NT2/D1 (cell line): ENCODE results near the gene GNRH2.

ENCODE experiments used
- DNase-seq: peaks from one replicate; pipeline ENCODE4 v3.0.0-alpha.2; 2011; ENCODE audit warnings: low read depth, low spot score
- H3K27me3 ChIP-seq: 2 replicates; pipeline ENCODE4 v1.6.0; 2011; ENCODE audit warnings: mild to moderate bottlenecking; ENCODE audit not compliant: insufficient read length, insufficient read depth
- H3K36me3 ChIP-seq: 2 replicates; pipeline ENCODE4 v1.6.1; 2011; ENCODE audit warnings: mild to moderate bottlenecking, low read length, mixed read lengths; ENCODE audit not compliant: insufficient read depth, insufficient read length
- H3K4me1 ChIP-seq: 2 replicates; pipeline ENCODE4 v1.5.1; 2011; ENCODE audit not compliant: insufficient read depth, insufficient read length
- H3K4me3 ChIP-seq: 2 replicates; pipeline ENCODE4 v1.5.1; 2011; ENCODE audit warnings: low read depth; ENCODE audit not compliant: insufficient read length
- H3K9ac ChIP-seq: 2 replicates; pipeline ENCODE4 v1.6.0; 2011; ENCODE audit warnings: low read depth; ENCODE audit not compliant: insufficient read length
- H3K9me3 ChIP-seq: 2 replicates; pipeline ENCODE4 v1.5.1; 2011; ENCODE audit warnings: mild to moderate bottlenecking, low read length; ENCODE audit not compliant: insufficient read depth
- SUZ12 ChIP-seq: IDR thresholded peaks from 2 replicates; pipeline ENCODE4 v1.6.1; 2011; ENCODE audit not compliant: insufficient read length, insufficient read depth; ENCODE audit errors: extremely low read depth
- YY1 ChIP-seq: IDR thresholded peaks from 2 replicates; pipeline ENCODE4 v1.6.1; 2011; ENCODE audit not compliant: insufficient read length, insufficient read depth
- ZNF274 ChIP-seq: IDR thresholded peaks from 2 replicates; pipeline ENCODE4 v1.6.1; 2011; ENCODE audit warnings: mild to moderate bottlenecking, low read depth, low read length

GNRH2 gene, protein sequence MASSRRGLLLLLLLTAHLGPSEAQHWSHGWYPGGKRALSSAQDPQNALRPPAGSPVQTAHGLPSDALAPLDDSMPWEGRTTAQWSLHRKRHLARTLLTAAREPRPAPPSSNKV

DNA sequence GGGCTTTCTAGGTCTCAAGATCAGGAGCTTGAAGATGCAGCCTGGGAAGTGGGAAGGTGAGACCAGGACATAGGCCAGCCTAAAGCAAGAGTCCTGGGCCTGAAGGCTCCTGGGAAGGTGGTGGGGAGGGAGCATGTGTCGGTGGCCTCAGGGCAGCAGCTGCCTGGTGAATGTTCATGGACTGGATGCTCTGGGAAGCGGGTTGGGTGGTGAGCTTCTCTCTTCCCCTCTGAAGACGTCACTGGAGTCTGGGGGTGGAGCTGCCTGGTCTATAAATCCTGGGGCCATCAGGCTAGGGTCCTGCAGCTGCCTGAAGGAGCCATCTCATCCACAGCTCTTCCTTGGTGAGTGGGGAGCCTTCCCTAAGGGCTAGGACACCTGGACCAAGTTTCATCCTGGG lies at the start of gene GNRH2:
GNRH2 (plus strand) TSS at position 301 of the 400 bp plus-strand sequence. CDS start 793 bp downstream, outside the sequence.
- no peak for DNase-seq
- Histone ChIP-seq H3K9ac (no peak within 1 kb of the TSS), H3K4me3 (no peak within 1 kb of the TSS), H3K27me3 (no peaks in the 10 kb centered on the region), H3K9me3 (no peaks in the 10 kb centered on the region), H3K36me3 (peaks cover 38% of the 10 kb centered on the region), H3K4me1 (peaks cover 4% of the 10 kb centered on the region)
- TF ChIP-seq SUZ12 = no peak
- no peak for TF ChIP-seq ZNF274
- TF ChIP-seq YY1 = no peak

DNA sequence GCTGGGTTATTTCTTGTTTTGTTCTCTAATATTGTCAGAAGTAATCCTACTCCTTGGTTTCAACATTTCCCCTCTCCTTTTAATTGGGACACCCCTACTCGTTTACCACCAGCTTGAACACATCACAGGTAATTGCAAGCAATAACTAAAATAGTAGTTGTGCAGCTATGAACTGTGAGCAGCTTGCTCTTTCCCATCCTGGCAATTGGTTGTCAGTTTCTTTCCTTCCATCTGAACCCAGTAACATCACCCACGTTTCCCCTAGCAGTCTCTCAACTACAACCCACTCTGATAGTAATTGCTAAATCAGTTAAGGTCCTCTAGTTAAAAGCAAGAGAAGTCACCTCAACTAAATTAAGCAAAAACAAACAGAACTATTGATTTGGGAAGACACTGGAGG lies 47.6 kb upstream of the GNRH2 start:
- no peaks in the 10 kb centered on the region for H3K27me3 ChIP-seq
- no peaks in the 10 kb centered on the region for H3K4me1 ChIP-seq
- no peak overlapping the region for H3K4me3 ChIP-seq
- no peak for DNase-seq
- peaks cover 35% of the 10 kb centered on the region for H3K36me3 ChIP-seq
- H3K9me3 ChIP-seq = no peaks in the 10 kb centered on the region
- H3K9ac ChIP-seq = no peak overlapping the region
- no peak for TF ChIP-seq YY1
- no peak for TF ChIP-seq ZNF274

DNA sequence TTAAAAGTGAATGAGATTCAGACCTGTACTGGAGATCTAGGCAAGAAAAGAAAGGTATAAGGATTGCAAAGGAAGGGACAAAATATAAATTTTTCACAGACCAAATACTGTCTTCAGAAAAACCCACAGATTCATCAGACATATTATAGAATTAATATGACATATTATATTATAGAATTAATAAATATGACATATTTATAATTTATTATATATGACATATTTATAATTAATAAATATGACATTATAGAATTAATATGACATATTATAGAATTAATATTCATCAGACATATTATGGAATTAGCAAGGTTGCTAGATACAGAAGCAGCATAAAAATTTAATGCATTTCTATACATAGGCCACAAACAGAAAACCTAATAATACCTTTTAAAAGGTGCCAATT lies 44.7 kb upstream of the GNRH2 start:
- Histone ChIP-seq H3K4me1 (no peaks in the 10 kb centered on the region), H3K9ac (no peak overlapping the region), H3K36me3 (peaks cover 16% of the 10 kb centered on the region), H3K4me3 (no peak overlapping the region), H3K9me3 (no peaks in the 10 kb centered on the region), H3K27me3 (no peaks in the 10 kb centered on the region)
- DNase-seq = no peak
- TF ChIP-seq SUZ12 (no peak), ZNF274 (no peak), YY1 (no peak)

DNA sequence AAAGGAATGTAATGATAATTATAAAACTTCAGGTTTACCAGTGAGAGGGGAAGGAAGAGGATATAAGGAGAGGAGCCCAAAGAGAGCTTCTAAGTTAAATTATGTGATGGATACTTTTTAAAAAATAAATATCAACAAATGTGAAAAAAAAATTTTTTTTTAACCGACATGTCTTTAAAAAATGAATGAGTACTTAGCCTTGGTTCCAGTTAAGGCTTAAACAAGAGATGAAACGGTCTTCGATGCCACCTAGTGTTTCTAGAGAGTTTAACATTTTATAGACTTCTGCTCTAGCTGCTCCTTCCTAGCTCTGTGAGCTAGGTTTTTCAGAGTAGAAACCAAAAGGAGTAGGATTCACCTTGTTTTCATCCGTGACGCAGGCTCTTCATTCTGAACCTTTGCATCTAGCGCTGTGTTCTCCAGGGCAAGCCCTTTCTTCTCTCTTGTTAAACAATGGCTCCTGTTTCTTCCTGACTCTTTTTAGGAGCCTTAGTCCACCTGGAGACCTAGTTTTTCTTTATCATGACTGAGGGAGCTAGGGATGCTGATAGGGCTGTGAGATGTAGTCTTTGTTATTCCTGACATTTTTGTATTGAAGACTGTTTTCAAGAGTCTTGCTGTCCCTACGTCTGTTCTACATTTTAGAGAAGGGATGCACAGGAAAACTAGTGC lies 42.4 kb upstream of the GNRH2 start:
- no peaks in the 10 kb centered on the region for H3K27me3 ChIP-seq
- peak; percentile 39 for DNase-seq
- H3K4me3 ChIP-seq = no peak overlapping the region
- no peaks in the 10 kb centered on the region for H3K9me3 ChIP-seq
- H3K9ac ChIP-seq = no peak overlapping the region
- H3K4me1 ChIP-seq = peaks cover 4% of the 10 kb centered on the region
- TF ChIP-seq YY1 (no peak), SUZ12 (no peak), ZNF274 (no peak)
- H3K36me3 ChIP-seq = peaks cover 15% of the 10 kb centered on the region

DNA sequence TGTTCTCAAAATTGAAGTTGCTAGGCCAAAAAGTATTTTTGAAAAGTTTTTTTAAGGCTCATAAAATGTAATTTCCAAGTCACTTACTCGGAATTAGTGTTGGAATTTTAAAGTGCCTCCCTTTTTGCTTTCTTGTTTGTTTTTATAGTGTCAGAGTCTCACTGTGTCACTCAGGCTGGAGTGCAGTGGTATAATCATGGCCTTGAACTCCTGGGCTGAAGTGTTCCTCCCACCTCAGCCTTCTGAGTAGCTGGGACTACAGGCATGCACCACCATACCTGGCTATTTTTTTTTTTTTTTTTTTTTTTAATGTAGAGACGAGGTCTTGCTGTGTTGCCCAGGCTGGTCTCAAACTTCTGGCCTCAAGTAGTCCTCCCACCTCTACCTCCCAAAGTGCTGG lies 40.0 kb upstream of the GNRH2 start:
- Histone ChIP-seq H3K4me1 (peaks cover 4% of the 10 kb centered on the region), H3K4me3 (no peak overlapping the region), H3K27me3 (no peaks in the 10 kb centered on the region), H3K36me3 (peaks cover 29% of the 10 kb centered on the region), H3K9ac (no peak overlapping the region), H3K9me3 (no peaks in the 10 kb centered on the region)
- TF ChIP-seq ZNF274 = no peak
- TF ChIP-seq YY1 = no peak
- TF ChIP-seq SUZ12 = no peak
- no peak for DNase-seq

DNA sequence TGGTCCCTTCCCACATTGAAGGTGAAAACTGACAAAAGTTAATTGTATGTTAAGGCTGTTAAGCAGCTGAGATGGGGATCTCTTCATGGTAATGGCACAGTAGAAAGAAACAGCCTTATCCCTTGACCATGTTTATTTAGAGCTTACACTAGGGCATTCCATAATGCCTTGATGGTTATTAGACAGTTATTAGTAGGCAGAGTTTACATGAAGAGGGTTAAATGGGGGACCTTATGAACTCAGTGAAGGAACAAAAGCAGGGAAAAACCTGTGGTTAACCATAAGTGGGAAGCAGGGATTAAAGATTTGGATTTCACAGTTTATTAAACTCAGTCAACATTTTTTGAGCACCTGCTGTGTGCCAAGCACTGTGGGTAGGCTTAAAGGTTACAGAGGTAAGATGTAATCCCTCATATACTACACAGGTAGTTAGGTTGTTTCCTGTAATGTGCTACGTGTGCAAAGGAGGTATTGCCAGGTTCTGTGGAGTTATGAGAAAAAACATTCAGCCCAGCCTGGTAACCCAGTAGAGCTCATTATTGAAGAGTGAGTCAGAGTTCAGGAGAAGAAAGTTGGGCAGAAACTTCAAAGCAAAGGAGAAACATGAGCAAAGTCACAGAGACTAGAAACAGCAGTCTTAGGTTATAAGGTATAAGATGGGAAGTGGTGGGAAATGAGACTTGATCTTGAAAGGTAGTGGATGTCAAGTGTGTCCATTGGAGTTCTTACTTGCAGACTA lies 32.3 kb upstream of the GNRH2 start:
- no peak for DNase-seq
- TF ChIP-seq SUZ12 (no peak), ZNF274 (no peak), YY1 (no peak)
- no peaks in the 10 kb centered on the region for H3K4me1 ChIP-seq
- peaks cover 25% of the 10 kb centered on the region for H3K36me3 ChIP-seq
- no peaks in the 10 kb centered on the region for H3K9me3 ChIP-seq
- H3K4me3 ChIP-seq = no peak overlapping the region
- no peak overlapping the region for H3K9ac ChIP-seq
- H3K27me3 ChIP-seq = no peaks in the 10 kb centered on the region

DNA sequence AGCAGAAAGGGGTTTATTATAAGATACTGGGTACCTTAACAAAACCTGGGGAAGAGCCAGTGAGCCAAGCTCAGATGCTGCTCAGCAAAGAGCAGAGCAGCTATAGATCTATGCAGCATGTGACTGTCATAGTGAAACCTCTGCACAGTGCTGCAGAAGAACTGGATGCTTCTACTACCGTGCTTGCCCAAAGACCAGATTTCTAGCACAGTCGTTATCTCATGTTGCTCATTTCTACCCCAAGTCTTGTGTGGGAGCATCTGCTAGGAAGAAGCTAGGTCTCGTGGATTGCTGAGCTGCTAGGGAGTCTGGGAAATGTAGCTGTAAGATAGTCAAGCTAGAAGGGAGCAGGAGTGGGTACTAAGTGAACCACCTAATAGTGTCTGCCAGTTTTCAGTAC lies 31.7 kb upstream of the GNRH2 start:
- H3K27me3 ChIP-seq = no peaks in the 10 kb centered on the region
- TF ChIP-seq SUZ12 (no peak), ZNF274 (no peak), YY1 (no peak)
- H3K4me1 ChIP-seq = no peaks in the 10 kb centered on the region
- peaks cover 24% of the 10 kb centered on the region for H3K36me3 ChIP-seq
- no peak for DNase-seq
- no peak overlapping the region for H3K9ac ChIP-seq
- H3K4me3 ChIP-seq = no peak overlapping the region
- no peaks in the 10 kb centered on the region for H3K9me3 ChIP-seq
